Vagina (tissue), 2 donors: ENCODE measurements around the gene ENTPD1.

ENCODE experiments used
- POLR2AphosphoS5 ChIP-seq, 2 donors: sonication (generic); formaldehyde crosslinking; IDR thresholded peaks; one replicate each; pipeline ENCODE4 v1.9.0; 2017; ENCODE audit warnings: antibody characterized with exemption in 2 of 2, mild to moderate bottlenecking in 2 of 2, low read depth in 1 of 2; ENCODE audit not compliant: insufficient read depth in 1 of 2
- TF ChIP-seq, protein P1 (sequence below), 3 experiments: fragments of 450-650 bp in 2 of 3; fragments of 200-600 bp in 1 of 3; sonication (generic) in 1 of 3; IDR thresholded peaks; one replicate each; pipeline ENCODE4 v1.5.1; 2017 to 2019; ENCODE audit warnings: antibody characterized with exemption in 3 of 3, mild to moderate bottlenecking in 2 of 3, moderate library complexity in 2 of 3

DNA sequence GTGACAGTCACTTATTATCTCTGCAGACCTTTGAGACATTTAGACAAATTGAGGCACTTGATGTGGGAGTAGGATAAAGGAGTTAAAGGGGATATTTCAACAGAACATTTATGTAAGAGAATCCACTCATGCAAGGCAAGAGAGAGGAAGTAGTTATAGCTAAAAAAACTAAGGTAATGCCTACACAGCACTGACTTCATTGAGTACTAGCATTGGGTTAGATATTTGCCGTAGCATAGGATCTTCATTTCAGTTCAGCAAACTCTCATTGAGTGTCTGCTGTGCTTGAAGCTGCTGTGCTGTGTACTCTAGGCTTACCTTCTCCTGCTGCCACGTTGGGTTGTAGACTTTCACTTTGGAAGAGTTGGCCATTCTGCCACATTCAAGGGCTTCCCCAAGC lies 10.5 kb upstream of the ENTPD1 start:
- TF ChIP-seq, protein P1, sequence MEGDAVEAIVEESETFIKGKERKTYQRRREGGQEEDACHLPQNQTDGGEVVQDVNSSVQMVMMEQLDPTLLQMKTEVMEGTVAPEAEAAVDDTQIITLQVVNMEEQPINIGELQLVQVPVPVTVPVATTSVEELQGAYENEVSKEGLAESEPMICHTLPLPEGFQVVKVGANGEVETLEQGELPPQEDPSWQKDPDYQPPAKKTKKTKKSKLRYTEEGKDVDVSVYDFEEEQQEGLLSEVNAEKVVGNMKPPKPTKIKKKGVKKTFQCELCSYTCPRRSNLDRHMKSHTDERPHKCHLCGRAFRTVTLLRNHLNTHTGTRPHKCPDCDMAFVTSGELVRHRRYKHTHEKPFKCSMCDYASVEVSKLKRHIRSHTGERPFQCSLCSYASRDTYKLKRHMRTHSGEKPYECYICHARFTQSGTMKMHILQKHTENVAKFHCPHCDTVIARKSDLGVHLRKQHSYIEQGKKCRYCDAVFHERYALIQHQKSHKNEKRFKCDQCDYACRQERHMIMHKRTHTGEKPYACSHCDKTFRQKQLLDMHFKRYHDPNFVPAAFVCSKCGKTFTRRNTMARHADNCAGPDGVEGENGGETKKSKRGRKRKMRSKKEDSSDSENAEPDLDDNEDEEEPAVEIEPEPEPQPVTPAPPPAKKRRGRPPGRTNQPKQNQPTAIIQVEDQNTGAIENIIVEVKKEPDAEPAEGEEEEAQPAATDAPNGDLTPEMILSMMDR (IDR thresholded peaks at IDR 0.05), result no peak
- no peak for TF ChIP-seq POLR2AphosphoS5 (IDR thresholded peaks at IDR 0.05; ENCODE audit: insufficient read depth in 1 of 2, low read depth in 1 of 2)
